Loucy (cell line): ENCODE data around the gene SPNS1.

Experiments used
- H2AFZ ChIP-seq: fragments of 200-600 bp; sonication (generic); 2 replicates; pipeline ENCODE4 v1.6.0; 2016; ENCODE audit warnings: antibody characterized with exemption, mild to moderate bottlenecking, low read length, moderate library complexity
- H3F3A ChIP-seq: fragments of 200-600 bp; 2 replicates; pipeline ENCODE4 v1.6.0; 2016; ENCODE audit warnings: antibody characterized with exemption, low read depth, mild to moderate bottlenecking
- H3K27me3 ChIP-seq: fragments of 200-600 bp; sonication (generic); 2 replicates; pipeline ENCODE4 v1.6.1; 2014; ENCODE audit warnings: low read length, mild to moderate bottlenecking; ENCODE audit not compliant: insufficient read depth, poor library complexity, severe bottlenecking
- H3K36me3 ChIP-seq: fragments of 200-600 bp; sonication (generic); 2 replicates; pipeline ENCODE4 v1.6.1; 2016; ENCODE audit warnings: low read length; ENCODE audit not compliant: insufficient read depth
- H3K4me1 ChIP-seq: fragments of 200-600 bp; sonication (generic); 2 replicates; pipeline ENCODE4 v1.5.1; 2014; ENCODE audit warnings: low read length, mild to moderate bottlenecking; ENCODE audit not compliant: insufficient read depth, poor library complexity, severe bottlenecking
- H3K4me2 ChIP-seq: fragments of 200-600 bp; sonication (generic); 2 replicates; pipeline ENCODE4 v1.6.0; 2014; ENCODE audit warnings: antibody characterized with exemption, low read length, low read depth, mild to moderate bottlenecking; ENCODE audit not compliant: poor library complexity, severe bottlenecking
- H3K4me3 ChIP-seq: fragments of 200-600 bp; sonication (generic); 2 replicates; pipeline ENCODE4 v1.5.1; 2014; ENCODE audit warnings: low read length, mild to moderate bottlenecking, mixed read lengths; ENCODE audit not compliant: poor library complexity, severe bottlenecking
- H3K79me2 ChIP-seq: fragments of 200-600 bp; sonication (generic); 2 replicates; pipeline ENCODE4 v1.6.1; 2014; ENCODE audit warnings: low read length; ENCODE audit not compliant: insufficient read depth
- H3K9ac ChIP-seq: fragments of 200-600 bp; sonication (generic); 2 replicates; pipeline ENCODE4 v1.6.0; 2014; ENCODE audit warnings: mild to moderate bottlenecking, low read depth, low read length, moderate library complexity; ENCODE audit not compliant: poor library complexity, severe bottlenecking
- H3K9me2 ChIP-seq: fragments of 200-600 bp; sonication (generic); replicated peaks from 2 replicates; pipeline ENCODE4 v1.6.1; 2016; ENCODE audit warnings: low read depth, low read length, mixed read lengths
- H3K9me3 ChIP-seq: fragments of 200-600 bp; sonication (generic); 2 replicates; pipeline ENCODE4 v1.6.1; 2014; ENCODE audit warnings: mild to moderate bottlenecking, antibody characterized with exemption, low read length, low read depth; ENCODE audit not compliant: insufficient read depth
- H4K20me1 ChIP-seq: fragments of 200-600 bp; sonication (generic); 2 replicates; pipeline ENCODE4 v1.6.0; 2014; ENCODE audit warnings: antibody characterized with exemption, low read length, mild to moderate bottlenecking; ENCODE audit not compliant: insufficient read depth, poor library complexity, severe bottlenecking
- EZH2phosphoT487 ChIP-seq: fragments of 200-600 bp; IDR thresholded peaks from 2 replicates; pipeline ENCODE4 v1.6.1; 2018; ENCODE audit warnings: antibody characterized with exemption, mild to moderate bottlenecking, moderate library complexity, borderline replicate concordance
- TF ChIP-seq, protein P1 (sequence below): fragments of 200-600 bp; sonication (generic); conservative IDR thresholded peaks from 2 replicates; pipeline ENCODE4 v1.5.1; 2014; ENCODE audit warnings: mild to moderate bottlenecking, antibody characterized with exemption, low read length

Gene SPNS1

DNA sequence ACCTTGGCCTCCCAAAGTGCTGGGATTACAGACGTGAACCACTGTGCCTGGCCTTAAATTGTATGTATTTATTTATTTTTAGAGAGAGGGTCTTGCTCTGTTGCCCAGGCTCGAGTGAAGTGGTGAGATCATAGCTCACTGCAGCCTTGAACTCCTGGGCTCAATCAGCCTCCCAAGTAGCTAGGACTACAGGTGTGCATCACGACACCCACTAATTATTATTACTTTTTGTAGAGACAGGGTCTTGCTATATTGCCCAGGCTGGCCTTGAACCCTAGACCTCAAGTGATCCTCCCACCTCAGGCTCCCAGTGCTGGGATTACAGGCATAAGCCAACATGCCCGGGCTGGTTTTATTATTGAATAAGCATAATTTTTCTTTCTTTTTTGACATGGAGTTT lies 27.9 kb upstream of the SPNS1 start:
- H2AFZ ChIP-seq = no peak overlapping the region
- no peak overlapping the region for H3K4me2 ChIP-seq
- H4K20me1 ChIP-seq = peaks cover 7% of the 10 kb centered on the region
- no peak overlapping the region for H3K9ac ChIP-seq
- peaks cover 11% of the 10 kb centered on the region for H3K4me1 ChIP-seq
- no peaks in the 10 kb centered on the region for H3K27me3 ChIP-seq
- H3K36me3 ChIP-seq = no peaks in the 10 kb centered on the region
- no peak for TF ChIP-seq EZH2phosphoT487
- TF ChIP-seq, protein P1, sequence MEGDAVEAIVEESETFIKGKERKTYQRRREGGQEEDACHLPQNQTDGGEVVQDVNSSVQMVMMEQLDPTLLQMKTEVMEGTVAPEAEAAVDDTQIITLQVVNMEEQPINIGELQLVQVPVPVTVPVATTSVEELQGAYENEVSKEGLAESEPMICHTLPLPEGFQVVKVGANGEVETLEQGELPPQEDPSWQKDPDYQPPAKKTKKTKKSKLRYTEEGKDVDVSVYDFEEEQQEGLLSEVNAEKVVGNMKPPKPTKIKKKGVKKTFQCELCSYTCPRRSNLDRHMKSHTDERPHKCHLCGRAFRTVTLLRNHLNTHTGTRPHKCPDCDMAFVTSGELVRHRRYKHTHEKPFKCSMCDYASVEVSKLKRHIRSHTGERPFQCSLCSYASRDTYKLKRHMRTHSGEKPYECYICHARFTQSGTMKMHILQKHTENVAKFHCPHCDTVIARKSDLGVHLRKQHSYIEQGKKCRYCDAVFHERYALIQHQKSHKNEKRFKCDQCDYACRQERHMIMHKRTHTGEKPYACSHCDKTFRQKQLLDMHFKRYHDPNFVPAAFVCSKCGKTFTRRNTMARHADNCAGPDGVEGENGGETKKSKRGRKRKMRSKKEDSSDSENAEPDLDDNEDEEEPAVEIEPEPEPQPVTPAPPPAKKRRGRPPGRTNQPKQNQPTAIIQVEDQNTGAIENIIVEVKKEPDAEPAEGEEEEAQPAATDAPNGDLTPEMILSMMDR = no peak
- peaks cover 5% of the 10 kb centered on the region; the same call in 1 of the 2 replicates for H3F3A ChIP-seq
- H3K9me3 ChIP-seq = no peaks in the 10 kb centered on the region
- H3K4me3 ChIP-seq = no peak overlapping the region
- H3K9me2 ChIP-seq = no peaks in the 10 kb centered on the region
- peaks cover 8% of the 10 kb centered on the region for H3K79me2 ChIP-seq

DNA sequence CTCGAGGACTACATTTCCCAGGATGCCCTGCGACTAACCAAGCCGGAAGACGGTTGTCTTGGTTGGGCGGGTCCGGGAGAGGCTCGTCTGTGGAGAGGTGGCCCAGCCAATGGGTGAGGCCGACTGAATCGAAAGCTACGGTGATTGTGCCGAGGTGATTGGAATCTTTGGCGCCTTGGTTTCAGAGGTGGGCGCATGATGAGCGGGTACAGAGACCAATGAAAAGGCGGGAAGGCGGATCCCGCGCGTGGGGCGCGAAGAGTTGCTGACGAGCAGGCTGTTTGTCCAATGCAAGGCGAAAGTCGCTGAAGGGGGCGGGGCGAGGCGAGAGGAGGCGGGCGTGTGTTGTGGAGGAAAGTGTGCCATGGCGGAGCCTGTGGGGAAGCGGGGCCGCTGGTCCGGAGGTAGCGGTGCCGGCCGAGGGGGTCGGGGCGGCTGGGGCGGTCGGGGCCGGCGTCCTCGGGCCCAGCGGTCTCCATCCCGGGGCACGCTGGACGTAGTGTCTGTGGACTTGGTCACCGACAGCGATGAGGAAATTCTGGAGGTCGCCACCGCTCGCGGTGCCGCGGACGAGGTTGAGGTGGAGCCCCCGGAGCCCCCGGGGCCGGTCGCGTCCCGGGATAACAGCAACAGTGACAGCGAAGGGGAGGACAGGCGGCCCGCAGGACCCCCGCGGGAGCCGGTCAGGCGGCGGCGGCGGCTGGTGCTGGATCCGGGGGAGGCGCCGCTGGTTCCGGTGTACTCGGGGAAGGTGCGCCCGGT lies 23.7 kb upstream of the SPNS1 start, which contains the start of gene NFATC2IP:
Gene NFATC2IP, plus strand, starts transcription at position 290 of the 762 bp plus-strand sequence. Its CDS starts 75 bp downstream, at position 365.
- no peak for TF ChIP-seq EZH2phosphoT487
- TF ChIP-seq, protein P1 = no peak
- H2AFZ ChIP-seq = peak within 1 kb of the TSS; percentile 98
- peaks cover 35% of the 10 kb centered on the region for H4K20me1 ChIP-seq
- H3K27me3 ChIP-seq = no peaks in the 10 kb centered on the region
- peak within 1 kb of the TSS; percentile 99 for H3K4me2 ChIP-seq
- H3K9ac ChIP-seq = peak within 1 kb of the TSS; percentile 95
- peaks cover 48% of the 10 kb centered on the region for H3K79me2 ChIP-seq
- H3K4me1 ChIP-seq = peaks cover 33% of the 10 kb centered on the region
- peak within 1 kb of the TSS; percentile 100 for H3K4me3 ChIP-seq
- H3F3A ChIP-seq = 0 out of 2 replicates have a peak, but pooled peaks cover 3% of the 10 kb centered on the region
- no peaks in the 10 kb centered on the region for H3K9me3 ChIP-seq
- H3K36me3 ChIP-seq = peaks cover 22% of the 10 kb centered on the region; the same call in 1 of the 2 replicates
- H3K9me2 ChIP-seq = no peaks in the 10 kb centered on the region

DNA sequence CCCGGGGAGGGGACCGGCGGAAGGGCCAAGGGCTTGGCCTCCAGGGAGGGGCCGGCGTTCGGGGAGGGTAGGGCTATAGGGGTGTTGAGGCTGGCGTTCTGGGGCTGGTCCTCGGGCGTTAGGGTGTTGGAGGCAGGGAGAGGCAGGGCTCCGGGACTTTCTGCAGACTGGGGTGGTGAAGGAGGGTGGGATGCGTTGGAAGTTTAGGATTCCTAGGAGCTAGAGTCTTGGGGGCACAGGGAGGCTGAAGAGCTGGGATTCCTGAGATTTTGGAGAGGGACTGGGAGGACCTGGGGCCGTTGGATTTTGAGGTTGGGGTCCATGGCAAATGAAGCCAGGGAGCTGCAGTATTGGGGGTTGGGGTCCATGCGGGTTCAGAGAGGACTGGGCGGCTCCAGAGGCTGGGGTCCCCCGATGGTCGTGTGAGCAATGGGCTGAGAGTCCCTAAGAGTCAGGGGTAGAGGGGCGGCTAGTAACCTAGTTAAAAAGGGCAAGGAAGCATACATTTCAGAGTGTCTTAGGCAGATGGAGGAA lies 23.1 kb upstream of the SPNS1 start:
- Histone ChIP-seq H3K36me3 (peaks cover 29% of the 10 kb centered on the region), H3K9me3 (no peaks in the 10 kb centered on the region), H4K20me1 (peaks cover 35% of the 10 kb centered on the region), H3K4me3 (peak overlapping the region; percentile 100), H3F3A (0 out of 2 replicates have a peak, but pooled peaks cover 3% of the 10 kb centered on the region), H2AFZ (peak overlapping the region; percentile 78; the same call in 1 of the 2 replicates), H3K79me2 (peaks cover 54% of the 10 kb centered on the region), H3K4me1 (peaks cover 33% of the 10 kb centered on the region), H3K4me2 (peak overlapping the region; percentile 99), H3K9ac (peak overlapping the region; percentile 95), H3K27me3 (no peaks in the 10 kb centered on the region), H3K9me2 (no peaks in the 10 kb centered on the region)
- TF ChIP-seq, protein P1 = no peak
